Measurements from ENCODE around the gene CLEC16A.

CLEC16A gene

GRCh38 chr16:11145173-11145818 lies 200.9 kb downstream of the CLEC16A start:
- no peak for DNase-seq

GRCh38 chr16:11145819-11146211 lies 201.5 kb downstream of the CLEC16A start:
- DNase-seq = no peak

- DNase-seq = no peak
Observed at GRCh38 chr16:11147033-11147753, 202.8 kb downstream of the CLEC16A start.

- DNase-seq = no peak
Observed at GRCh38 chr16:11147754-11148444, 203.5 kb downstream of the CLEC16A start.

GRCh38 chr16:11149011-11149616 lies 204.8 kb downstream of the CLEC16A start:
- no peak for DNase-seq

GRCh38 chr16:11150190-11150589 lies 205.8 kb downstream of the CLEC16A start:
- no peak for DNase-seq

GRCh38 chr16:11151156-11151884 lies 207.0 kb downstream of the CLEC16A start:
- no peak for DNase-seq

- DNase-seq = no peak
Observed at GRCh38 chr16:11151885-11152629, 207.7 kb downstream of the CLEC16A start.

GRCh38 chr16:11152677-11153331 lies 208.4 kb downstream of the CLEC16A start:
- DNase-seq = no peak

GRCh38 chr16:11155284-11155806 lies 211.0 kb downstream of the CLEC16A start:
- no peak for DNase-seq

- no peak for DNase-seq
Observed at GRCh38 chr16:11156401-11156800, 212.0 kb downstream of the CLEC16A start.

GRCh38 chr16:11157143-11157542 lies 212.8 kb downstream of the CLEC16A start:
- DNase-seq = no peak

- no peak for DNase-seq
Observed at GRCh38 chr16:11158018-11158417, 213.7 kb downstream of the CLEC16A start.

- DNase-seq = no peak
Observed at GRCh38 chr16:11159282-11159681, 214.9 kb downstream of the CLEC16A start.

- no peak for DNase-seq
Observed at GRCh38 chr16:11160676-11161115, 216.3 kb downstream of the CLEC16A start.

GRCh38 chr16:11161439-11161838 lies 217.1 kb downstream of the CLEC16A start:
- DNase-seq = no peak

- DNase-seq = no peak
Observed at GRCh38 chr16:11161974-11162373, 217.6 kb downstream of the CLEC16A start.

- no peak for DNase-seq
Observed at GRCh38 chr16:11162586-11163268, 218.4 kb downstream of the CLEC16A start.

GRCh38 chr16:11163761-11164261 lies 219.4 kb downstream of the CLEC16A start:
- no peak for DNase-seq

All from activated CD4-positive, alpha-beta T cell treated with anti-CD3 and anti-CD28 coated beads for 1 hour (primary cell).